ENCODE results near the gene DUSP5. TPM values are rescaled to one million over a fixed set of nuclear protein-coding genes. Genes with fewer than 3 reads are reported as not detected.

Gene DUSP5
- polyA plus RNA-seq, 2 of the 4 experiments (the other 2 are of a cell fraction): 48.8 to 171 TPM

DNA sequence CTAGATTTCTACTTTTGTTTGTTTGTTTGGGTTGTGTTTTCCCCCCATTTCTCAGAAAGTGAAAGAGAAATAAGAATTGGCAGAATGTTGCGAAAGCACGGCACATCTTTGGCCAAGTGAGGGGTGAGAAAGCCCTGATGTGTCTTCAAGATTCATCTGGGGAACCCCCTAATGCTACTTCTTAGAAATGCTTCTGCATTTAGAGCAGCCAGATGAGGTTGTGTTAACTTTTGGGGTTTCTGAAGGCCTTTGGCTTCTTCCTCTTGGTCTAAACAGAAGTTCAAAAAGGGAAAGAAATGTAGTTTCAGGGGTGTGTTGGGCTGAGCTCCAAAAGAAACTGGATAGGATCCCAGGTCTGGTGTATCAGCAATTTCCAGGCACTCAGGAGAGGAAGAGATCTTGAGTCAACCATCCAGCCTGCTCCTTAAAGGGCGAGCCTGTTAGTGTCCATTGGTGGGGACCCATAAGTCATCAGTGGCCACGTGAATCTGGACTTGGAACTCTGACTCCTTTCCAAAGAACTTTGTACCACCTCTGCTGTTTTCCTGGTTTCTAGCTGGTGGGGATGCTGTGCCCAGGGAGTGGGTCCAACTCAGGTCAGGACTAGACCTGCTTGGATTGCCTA lies 6.5 kb downstream of the DUSP5 start:
- Histone ChIP-seq H3K9me3 (no peaks in the 10 kb centered on the region), H3K4me3 (peak overlapping the region; percentile 86), H3K4me2 (peak overlapping the region; percentile 85), H3K27ac (peak overlapping the region; percentile 96; a peak in 5 of 6 replicates), H3K4me1 (peaks cover 82% of the 10 kb centered on the region)
- no peak for FAIRE-seq
- peak in 1 of 2 experiments; percentile 38 for DNase-seq (ENCODE audit: low read depth in 1 of 2, low spot score in 1 of 2)
- CTCF ChIA-PET: interaction anchor here (0.9 to 5.6 kb wide), 8 partner anchors 36 to 197 kb away, joined by 3 to 21 read pairs (median 4); no protein-coding TSS in a partner anchor
- TF ChIP-seq HOXB13 (CRISPR knock-in tag; IDR thresholded peaks at IDR 0.05; ENCODE audit: low read depth): 0 out of 2 replicates have a peak, but pooled peaks have one; percentile 25
- TF ChIP-seq, protein P1, sequence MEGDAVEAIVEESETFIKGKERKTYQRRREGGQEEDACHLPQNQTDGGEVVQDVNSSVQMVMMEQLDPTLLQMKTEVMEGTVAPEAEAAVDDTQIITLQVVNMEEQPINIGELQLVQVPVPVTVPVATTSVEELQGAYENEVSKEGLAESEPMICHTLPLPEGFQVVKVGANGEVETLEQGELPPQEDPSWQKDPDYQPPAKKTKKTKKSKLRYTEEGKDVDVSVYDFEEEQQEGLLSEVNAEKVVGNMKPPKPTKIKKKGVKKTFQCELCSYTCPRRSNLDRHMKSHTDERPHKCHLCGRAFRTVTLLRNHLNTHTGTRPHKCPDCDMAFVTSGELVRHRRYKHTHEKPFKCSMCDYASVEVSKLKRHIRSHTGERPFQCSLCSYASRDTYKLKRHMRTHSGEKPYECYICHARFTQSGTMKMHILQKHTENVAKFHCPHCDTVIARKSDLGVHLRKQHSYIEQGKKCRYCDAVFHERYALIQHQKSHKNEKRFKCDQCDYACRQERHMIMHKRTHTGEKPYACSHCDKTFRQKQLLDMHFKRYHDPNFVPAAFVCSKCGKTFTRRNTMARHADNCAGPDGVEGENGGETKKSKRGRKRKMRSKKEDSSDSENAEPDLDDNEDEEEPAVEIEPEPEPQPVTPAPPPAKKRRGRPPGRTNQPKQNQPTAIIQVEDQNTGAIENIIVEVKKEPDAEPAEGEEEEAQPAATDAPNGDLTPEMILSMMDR (IDR thresholded peaks at IDR 0.05): no peak
- TF ChIP-seq MAFK (IDR thresholded peaks at IDR 0.05; ENCODE audit: partially characterized antibody): peak; percentile 17
- no peak for TF ChIP-seq RNF2 (IDR thresholded peaks at IDR 0.05; ENCODE audit: borderline replicate concordance, low read depth)
- TF ChIP-seq POLR2AphosphoS2 (conservative IDR thresholded peaks at IDR 0.05; ENCODE audit: low read length): peak; percentile 22; the same call in 1 of the 2 replicates
- peak; percentile 52 to 89; a peak in 3 of 4 replicates for TF ChIP-seq CEBPB (IDR thresholded peaks at IDR 0.05)
- TF ChIP-seq HOXA7 (CRISPR knock-in tag; IDR thresholded peaks at IDR 0.05): peak; percentile 28
- no peak for TF ChIP-seq HDAC2 (IDR thresholded peaks at IDR 0.05)
- WGBS (ENCODE audit: missing lambda C conversion rate): 68% methylated on average over 4 of the region's 4 CpGs
- POLR2A ChIA-PET: interaction anchor here (0.6 to 2.2 kb wide), 2 partner anchors 13 to 78 kb away, joined by 3 to 6 read pairs; no protein-coding TSS in a partner anchor
- ATAC-seq: no peak

DNA sequence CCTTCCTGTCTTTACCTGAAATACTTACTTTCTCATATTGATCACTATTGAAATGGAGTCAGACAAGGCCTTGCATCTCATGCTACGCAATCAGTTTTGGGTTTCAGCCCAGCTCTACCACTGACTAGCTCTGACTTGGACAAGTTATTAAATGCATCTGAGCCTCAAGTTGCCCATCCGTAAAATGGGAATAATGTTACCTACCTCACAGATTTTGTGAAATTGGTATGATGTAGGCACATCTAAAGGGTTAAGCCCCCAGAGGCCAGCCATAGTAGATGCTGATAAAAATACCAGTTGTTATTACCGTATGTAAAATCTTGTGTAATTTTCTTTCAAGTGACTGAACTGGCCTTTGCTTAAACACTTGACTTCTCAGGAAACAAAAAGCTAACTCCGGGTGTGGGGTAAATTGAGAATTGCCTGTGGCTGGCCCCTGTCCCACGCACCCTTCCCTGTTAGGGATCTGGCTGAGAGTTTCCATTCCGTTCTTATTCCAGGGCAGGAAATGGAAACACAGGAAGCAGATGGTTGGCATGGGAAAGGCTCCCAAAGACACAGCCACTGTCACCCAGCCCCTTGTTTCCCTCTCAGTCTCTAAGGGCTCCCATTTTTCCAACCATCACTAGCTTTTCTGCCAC lies 7.5 kb downstream of the DUSP5 start:
- Histone ChIP-seq H3K9me3 (no peaks in the 10 kb centered on the region), H3K4me1 (peaks cover 92% of the 10 kb centered on the region), H3K27ac (peak overlapping the region in 1 of 2 experiments; percentile 96; a peak in 3 of 6 replicates), H3K4me2 (peak overlapping the region; percentile 85), H3K4me3 (no peak overlapping the region)
- ATAC-seq: no peak
- TF ChIP-seq, protein P2, sequence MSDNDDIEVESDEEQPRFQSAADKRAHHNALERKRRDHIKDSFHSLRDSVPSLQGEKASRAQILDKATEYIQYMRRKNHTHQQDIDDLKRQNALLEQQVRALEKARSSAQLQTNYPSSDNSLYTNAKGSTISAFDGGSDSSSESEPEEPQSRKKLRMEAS (IDR thresholded peaks at IDR 0.05): 0 out of 2 replicates have a peak, but pooled peaks have one; percentile 5
- TF ChIP-seq KDM1A (IDR thresholded peaks at IDR 0.05; ENCODE audit: low read depth): 0 out of 2 replicates have a peak, but pooled peaks have one; percentile 57
- TF ChIP-seq HOXA7 (CRISPR knock-in tag; IDR thresholded peaks at IDR 0.05): 0 out of 2 replicates have a peak, but pooled peaks have one; percentile 10
- TF ChIP-seq, protein P1 (IDR thresholded peaks at IDR 0.05): no peak
- 87% methylated on average over 6 of the region's 6 CpGs for WGBS (ENCODE audit: missing lambda C conversion rate)
- ChIA-PET CTCF (interaction anchor here (1.3 to 5.6 kb wide), 3 partner anchors 42 to 198 kb away, joined by 3 to 21 read pairs (median 14); no protein-coding TSS in a partner anchor), POLR2A (no interaction called here)
- no peak for FAIRE-seq
- no peak for DNase-seq (ENCODE audit: low read depth in 1 of 2, low spot score in 1 of 2)

DNA sequence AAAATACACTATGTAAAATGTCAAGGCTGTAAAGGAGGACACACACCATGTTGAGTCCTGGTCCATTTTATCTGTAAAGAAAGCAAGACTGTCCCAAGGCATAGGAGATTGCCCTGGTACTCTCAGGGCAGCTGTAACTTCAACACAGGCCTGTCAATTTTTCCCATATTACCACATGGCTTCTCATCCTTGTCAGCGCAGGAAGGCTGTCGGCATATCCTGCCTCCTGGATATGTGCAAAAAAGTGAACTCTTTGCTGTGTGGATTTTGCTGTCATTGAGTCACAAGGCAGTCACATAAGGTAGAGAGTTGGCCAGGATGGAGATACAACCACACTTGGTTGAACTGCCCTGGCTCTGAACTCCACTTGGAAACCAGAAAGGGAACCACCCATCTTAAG lies 8.7 kb downstream of the DUSP5 start:
- POLR2A ChIA-PET: interaction anchor here (1.0 kb wide), 1 partner anchor 10 kb away, joined by 3 read pairs; no protein-coding TSS in a partner anchor

More for the DNA sequence above, 8.7 kb downstream of the DUSP5 start:
- Histone ChIP-seq H3K27ac (no peak overlapping the region), H3K4me3 (no peak overlapping the region), H3K4me2 (peak overlapping the region; percentile 85; the same call in 2 of the 3 replicates), H3K4me1 (peaks cover 99% of the 10 kb centered on the region), H3K9me3 (no peaks in the 10 kb centered on the region)
- FAIRE-seq (no peak), ATAC-seq (no peak), DNase-seq (ENCODE audit: low read depth in 1 of 2, low spot score in 1 of 2) (no peak)
- CTCF ChIA-PET: interaction anchor here (0.6 to 5.6 kb wide), 6 partner anchors 8 to 196 kb away, joined by 3 to 21 read pairs (median 6); partner anchors contain the start of gene DUSP5
- TF ChIP-seq NR3C1 (IDR thresholded peaks at IDR 0.05) (no peak), HDAC2 (IDR thresholded peaks at IDR 0.05) (no peak), MAZ (IDR thresholded peaks at IDR 0.05; ENCODE audit: borderline replicate concordance, low read depth, low read length) (no peak), POLR2A (IDR thresholded peaks at IDR 0.05; ENCODE audit: low read length) (no peak), KDM5A (IDR thresholded peaks at IDR 0.05) (no peak), CBX8 (IDR thresholded peaks at IDR 0.05) (no peak), HEYL (CRISPR knock-in tag; IDR thresholded peaks at IDR 0.05) (no peak), RAD21 (conservative IDR thresholded peaks at IDR 0.05 in 1 of 2, IDR thresholded peaks at IDR 0.05 in 1 of 2) (no peak), EP300 (IDR thresholded peaks at IDR 0.05) (no peak), JUN (IDR thresholded peaks at IDR 0.05) (no peak; a peak in 1 of 5 replicates)
- TF ChIP-seq, protein P1 (IDR thresholded peaks at IDR 0.05): no peak
- TF ChIP-seq, protein P3, sequence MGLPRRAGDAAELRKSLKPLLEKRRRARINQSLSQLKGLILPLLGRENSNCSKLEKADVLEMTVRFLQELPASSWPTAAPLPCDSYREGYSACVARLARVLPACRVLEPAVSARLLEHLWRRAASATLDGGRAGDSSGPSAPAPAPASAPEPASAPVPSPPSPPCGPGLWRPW (IDR thresholded peaks at IDR 0.05): no peak
- TF ChIP-seq, protein P4, sequence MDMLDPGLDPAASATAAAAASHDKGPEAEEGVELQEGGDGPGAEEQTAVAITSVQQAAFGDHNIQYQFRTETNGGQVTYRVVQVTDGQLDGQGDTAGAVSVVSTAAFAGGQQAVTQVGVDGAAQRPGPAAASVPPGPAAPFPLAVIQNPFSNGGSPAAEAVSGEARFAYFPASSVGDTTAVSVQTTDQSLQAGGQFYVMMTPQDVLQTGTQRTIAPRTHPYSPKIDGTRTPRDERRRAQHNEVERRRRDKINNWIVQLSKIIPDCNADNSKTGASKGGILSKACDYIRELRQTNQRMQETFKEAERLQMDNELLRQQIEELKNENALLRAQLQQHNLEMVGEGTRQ (IDR thresholded peaks at IDR 0.05): no peak
- WGBS (ENCODE audit: missing lambda C conversion rate): 94% methylated on average over 2 of the region's 2 CpGs

All from A549 (cell line).